H1 (cell line): ENCODE results near the gene RRP1. TPM values are rescaled to one million over a fixed set of nuclear protein-coding genes. Genes with fewer than 3 reads are reported as not detected.

Source experiments
- CTCF ChIA-PET: fragments of 300-600 bp; sonication (Branson Sonifier 250); formaldehyde crosslinking; loops from one replicate; lab custom pipeline; 2021; ENCODE audit not compliant: partially characterized antibody; lab: Charles Lee
- POLR2A ChIA-PET: fragments of 300-600 bp; sonication (Branson Sonifier 250); formaldehyde crosslinking; loops from one replicate; lab custom pipeline; 2021; ENCODE audit warnings: inconsistent platforms; ENCODE audit not compliant: partially characterized antibody; lab: Charles Lee
- DNase-seq, 2 experiments: peaks; one replicate each; pipeline versions ENCODE4 v3.0.0 to v3.0.0-alpha.2; 2010 to 2022; ENCODE audit warnings: low spot score in 2 of 2, low read depth in 1 of 2, mixed read lengths in 1 of 2
- FAIRE-seq: peaks from 2 replicates; lab custom pipeline; 2011; peaks lifted over from hg19 to GRCh38; lab: Jason Lieb, UNC
- H2AFZ ChIP-seq: 2 replicates; pipeline ENCODE4 v1.8.1; 2012; ENCODE audit warnings: low read length, inconsistent platforms
- H2AK5ac ChIP-seq: 2 replicates; pipeline ENCODE4 v1.6.1; 2013; ENCODE audit warnings: low read depth, low read length
- H2BK120ac ChIP-seq: replicated peaks from 2 replicates; pipeline ENCODE3; 2013; ENCODE audit warnings: low read depth, low read length, inconsistent platforms
- H2BK12ac ChIP-seq: 2 replicates; pipeline ENCODE4 v1.6.1; 2013; ENCODE audit warnings: low read depth, low read length
- H2BK15ac ChIP-seq: 2 replicates; pipeline ENCODE4 v1.6.1; 2013; ENCODE audit warnings: low read length
- H2BK20ac ChIP-seq: 2 replicates; pipeline ENCODE4 v1.6.1; 2013; ENCODE audit warnings: low read length
- H2BK5ac ChIP-seq: 2 replicates; pipeline ENCODE4 v1.6.1; 2013; ENCODE audit warnings: low read depth, low read length
- H3K14ac ChIP-seq: 2 replicates; pipeline ENCODE4 v1.6.1; 2013; ENCODE audit warnings: inconsistent platforms; ENCODE audit not compliant: insufficient read length
- H3K18ac ChIP-seq: 2 replicates; pipeline ENCODE4 v1.6.1; 2013; ENCODE audit warnings: low read length; ENCODE audit errors: extremely low read depth
- H3K23ac ChIP-seq: 2 replicates; pipeline ENCODE4 v1.6.1; 2013; ENCODE audit warnings: inconsistent platforms; ENCODE audit not compliant: insufficient read length
- H3K23me2 ChIP-seq: 2 replicates; pipeline ENCODE4 v1.6.1; 2013; ENCODE audit warnings: low read depth, low read length
- H3K27ac ChIP-seq: 2 replicates; pipeline ENCODE4 v1.6.1; 2011; ENCODE audit warnings: low read depth, low read length, inconsistent platforms
- H3K27me3 ChIP-seq, 4 experiments: replicated peaks in 1 of 4; 1 replicate in 1 of 4; 2 replicates in 3 of 4; pipeline versions ENCODE4 v1.6.1 to v1.8.1; 2011 to 2013; ENCODE audit warnings: low read length in 3 of 4, mild to moderate bottlenecking in 3 of 4, inconsistent platforms in 2 of 4, mixed read lengths in 2 of 4, moderate library complexity in 1 of 4; ENCODE audit not compliant: control insufficient read depth in 3 of 4, insufficient read depth in 3 of 4; ENCODE audit errors: extremely low read depth in 1 of 4
- H3K36me3 ChIP-seq, 4 experiments: 2 replicates each; pipeline versions ENCODE4 v1.6.1 to v1.8.1; 2011 to 2013; ENCODE audit warnings: mild to moderate bottlenecking in 4 of 4, low read length in 3 of 4, moderate library complexity in 2 of 4, control low read depth in 1 of 4, inconsistent platforms in 1 of 4; ENCODE audit not compliant: insufficient read depth in 4 of 4, control insufficient read depth in 2 of 4
- H3K4ac ChIP-seq: replicated peaks from 2 replicates; pipeline ENCODE3; 2013; ENCODE audit warnings: low read length, low read depth, mixed read lengths, inconsistent platforms; ENCODE audit not compliant: insufficient read length
- H3K4me1 ChIP-seq, 4 experiments: replicated peaks in 1 of 4; 1 replicate in 1 of 4; 2 replicates in 3 of 4; pipeline versions ENCODE4 v1.6.1 to v1.8.1; 2011 to 2013; ENCODE audit warnings: low read length in 3 of 4, inconsistent platforms in 2 of 4, mixed read lengths in 1 of 4; ENCODE audit not compliant: insufficient read depth in 4 of 4, control insufficient read depth in 3 of 4
- H3K4me2 ChIP-seq, 2 experiments: 2 replicates each; pipeline versions ENCODE4 v1.6.1 to v1.8.1; 2011 to 2013; ENCODE audit warnings: low read depth in 2 of 2, low read length in 2 of 2, control low read depth in 1 of 2, inconsistent platforms in 1 of 2, mild to moderate bottlenecking in 1 of 2; ENCODE audit not compliant: insufficient read depth in 1 of 2
- H3K4me3 ChIP-seq, 4 experiments: fragments of 200-600, 300-600 bp in 1 of 4; sonication (generic), shearing (Covaris generic), sonication (Bioruptor Twin) in 1 of 4; 2 replicates each; pipeline versions ENCODE4 v1.5.1 to v1.8.1; 2011 to 2016; ENCODE audit warnings: low read length in 4 of 4, low read depth in 3 of 4, control low read depth in 2 of 4, inconsistent platforms in 2 of 4, mild to moderate bottlenecking in 2 of 4, mixed read lengths in 1 of 4, moderate library complexity in 1 of 4; ENCODE audit not compliant: insufficient read depth in 2 of 4; ENCODE audit errors: extremely low read depth in 1 of 4
- H3K56ac ChIP-seq: replicated peaks from 2 replicates; pipeline ENCODE3; 2013; ENCODE audit warnings: low read depth, mild to moderate bottlenecking, mixed read lengths, low read length, inconsistent platforms; ENCODE audit not compliant: insufficient read length
- H3K79me1 ChIP-seq: 2 replicates; pipeline ENCODE4 v1.6.1; 2013; ENCODE audit warnings: low read depth, low read length, control low read depth
- H3K79me2 ChIP-seq, 2 experiments: 2 replicates each; pipeline versions ENCODE4 v1.6.1 to v1.8.1; 2012 to 2013; ENCODE audit warnings: low read length in 2 of 2, mild to moderate bottlenecking in 2 of 2, inconsistent platforms in 1 of 2; ENCODE audit not compliant: insufficient read depth in 2 of 2, control insufficient read depth in 1 of 2
- H3K9ac ChIP-seq, 4 experiments: replicated peaks in 1 of 4; 1 replicate in 1 of 4; 2 replicates in 3 of 4; pipeline versions ENCODE4 v1.6.1 to v1.8.1; 2011 to 2013; ENCODE audit warnings: low read depth in 3 of 4, low read length in 3 of 4, control low read depth in 2 of 4, mild to moderate bottlenecking in 2 of 4, moderate library complexity in 2 of 4, inconsistent platforms in 1 of 4; ENCODE audit errors: extremely low read depth in 1 of 4
- H3K9me3 ChIP-seq, 2 experiments: 2 replicates each; pipeline versions ENCODE4 v1.6.1 to v1.8.1; 2012 to 2013; ENCODE audit warnings: mild to moderate bottlenecking in 2 of 2, moderate library complexity in 2 of 2, control low read depth in 1 of 2, inconsistent platforms in 1 of 2, low read depth in 1 of 2, low read length in 1 of 2, mixed read lengths in 1 of 2; ENCODE audit not compliant: insufficient read depth in 2 of 2
- H4K20me1 ChIP-seq, 2 experiments: replicated peaks in 1 of 2; 2 replicates each; pipeline versions ENCODE3 to v1.8.1; 2011 to 2013; ENCODE audit warnings: inconsistent platforms in 2 of 2, low read length in 2 of 2, mild to moderate bottlenecking in 1 of 2; ENCODE audit not compliant: insufficient read depth in 2 of 2, control insufficient read depth in 1 of 2
- H4K5ac ChIP-seq: 2 replicates; pipeline ENCODE4 v1.6.1; 2013; ENCODE audit warnings: low read length, low read depth, mixed read lengths, inconsistent platforms; ENCODE audit not compliant: insufficient read length
- H4K8ac ChIP-seq: 2 replicates; pipeline ENCODE4 v1.8.0; 2013; ENCODE audit warnings: mild to moderate bottlenecking, moderate library complexity, low read length, inconsistent platforms; ENCODE audit not compliant: insufficient read depth; ENCODE audit errors: extremely low read depth
- H4K91ac ChIP-seq: replicated peaks from 2 replicates; pipeline ENCODE3; 2013; ENCODE audit warnings: low read length, mixed read lengths, inconsistent platforms; ENCODE audit not compliant: insufficient read length
- CBX8 ChIP-seq: fragments of 300-800, 300-1000 bp; sonication (generic); IDR thresholded peaks from 2 replicates; pipeline ENCODE4 v1.7.1; 2016; ENCODE audit warnings: low read depth, low read length, borderline replicate concordance
- CHD2 ChIP-seq: IDR thresholded peaks from 2 replicates; pipeline ENCODE4 v1.6.1; 2012; ENCODE audit warnings: low read length, improper control_type of control experiment
- YY1 ChIP-seq: IDR thresholded peaks from 2 replicates; pipeline ENCODE4 v1.6.1; 2011; ENCODE audit warnings: low read depth, mild to moderate bottlenecking, low read length
- WGBS, 2 experiments: shearing (Covaris generic) in 1 of 2; methylation state at CpG; one replicate each; pipeline versions ENCODE4 v1.1.6 to v1.1.7; 2013 to 2015; ENCODE audit warnings: low lambda C conversion rate in 2 of 2, mixed read lengths in 2 of 2, inconsistent platforms in 1 of 2, low coverage in 1 of 2, missing lambda C conversion rate in 1 of 2; ENCODE audit not compliant: insufficient replicate concordance in 2 of 2, insufficient coverage in 1 of 2, insufficient read length in 1 of 2; ENCODE audit errors: extremely low coverage in 1 of 2, missing lambda C conversion rate in 1 of 2; 5-methylcytosine and 5-hydroxymethylcytosine counted together
- polyA plus RNA-seq, 7 experiments: library from polyadenylated mRNA; depleted of rRNA in 3 of 7; stranded (reverse) in 5 of 7; unstranded in 2 of 7; fragments of >200 nt in 5 of 7; fragments of 200-250 nt in 2 of 7; gene quantifications; 1 replicate in 5 of 7; 2 replicates in 1 of 7; 4 replicates in 1 of 7; pipeline versions ENCODE4 v1.2.1 to v1.2.3, GENCODE V29; 2011 to 2013; ENCODE audit warnings: missing spikeins in 2 of 7, mixed read lengths in 2 of 7
- total RNA-seq: library from RNA; stranded (reverse); fragmentation: NEBNext Ultra II Directional; extraction: Animal tissue kit (Norgen Biotek cat#: 25700); gene quantifications from 2 replicates; pipeline ENCODE4 v1.2.1, GENCODE V29; 2021

RRP1 gene
- total and polyA plus RNA-seq, 2 of the 8 experiments (the other 6 are each of a cell fraction or from before 2014, with no cell fraction given), result 11.6 to 55.2 TPM

DNA sequence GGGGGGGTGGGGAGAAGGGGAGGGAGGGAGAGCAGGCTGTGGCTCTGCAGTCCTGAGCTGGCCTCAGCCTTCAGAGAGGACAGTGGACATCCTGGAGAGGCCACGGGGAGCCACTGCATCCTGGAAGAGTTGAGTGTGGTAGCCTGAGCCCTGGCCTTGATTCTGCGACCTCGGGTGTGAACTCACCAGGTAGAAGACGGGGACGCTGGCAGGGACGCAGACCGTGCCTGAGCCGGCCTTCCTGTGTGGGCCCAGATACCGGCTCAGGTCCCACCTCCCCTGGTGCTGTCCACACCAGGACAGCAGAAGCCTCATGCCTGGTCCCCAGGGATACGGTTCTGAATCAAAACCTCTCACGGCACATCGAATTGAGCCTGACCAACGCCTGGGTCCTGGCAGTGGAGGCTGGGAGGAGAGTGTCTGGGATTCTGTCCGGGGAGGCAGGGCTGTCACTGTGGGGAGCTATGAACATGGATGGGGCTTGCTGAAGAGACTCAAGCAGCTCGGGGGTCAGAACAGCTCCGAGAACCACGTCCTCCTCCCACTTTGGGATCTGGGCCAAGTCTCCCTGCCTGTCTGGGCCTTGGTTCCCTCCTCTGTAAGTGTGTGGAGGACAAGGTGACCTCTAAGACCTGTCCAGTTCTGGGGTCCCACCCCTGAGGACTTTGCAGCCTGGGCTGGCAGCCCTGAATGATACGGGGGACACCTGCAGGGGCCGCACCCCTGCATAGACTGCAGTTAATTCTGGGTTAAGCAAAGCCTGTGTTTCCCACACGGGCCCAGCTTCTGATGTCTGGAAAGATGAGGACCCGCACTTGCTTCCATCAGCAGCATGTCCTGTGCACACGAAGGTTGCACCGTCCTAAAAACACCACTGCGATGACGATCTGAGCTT, 30.4 kb downstream of the RRP1 start:
- H2BK20ac ChIP-seq, result no peak overlapping the region
- no peak overlapping the region for H2AK5ac ChIP-seq
- ChIA-PET POLR2A (interaction anchor here (0.6 to 1.6 kb wide), 3 partner anchors 9 to 42 kb away, joined by 3 to 5 read pairs (median 4); partner anchors contain the start of gene RRP1), CTCF (interaction anchor here (0.9 to 1.8 kb wide), 2 partner anchors 11 to 27 kb away, joined by 3 to 5 read pairs; no protein-coding TSS in a partner anchor)
- no peak overlapping the region for H2BK120ac ChIP-seq
- H2BK5ac ChIP-seq, result no peak overlapping the region
- H4K5ac ChIP-seq, result no peak overlapping the region
- FAIRE-seq, result no peak
- WGBS, 2 experiments, result 94% methylated on average over 24 of the region's 25 CpGs; no CpG with 5 or more reads in 1 of the 2 experiments
- no peak overlapping the region for H3K14ac ChIP-seq
- no peak overlapping the region for H2BK15ac ChIP-seq
- no peak overlapping the region for H2BK12ac ChIP-seq
- peaks cover 0 to 2% (median 2%) of the 10 kb centered on the region in 4 experiments; a peak in 6 of 7 replicates for H3K4me1 ChIP-seq
- no peak for TF ChIP-seq YY1
- TF ChIP-seq CHD2, result no peak
- no peak for TF ChIP-seq CBX8
- no peak overlapping the region for H3K4me2 ChIP-seq
- peaks cover 0 to 15% of the 10 kb centered on the region in 2 experiments; a peak in 1 of 4 replicates for H3K9me3 ChIP-seq
- H3K9ac ChIP-seq, result no peak overlapping the region
- H3K23ac ChIP-seq, result no peak overlapping the region
- H3K18ac ChIP-seq, result no peak overlapping the region
- no peak overlapping the region for H3K56ac ChIP-seq
- DNase-seq, result no peak
- no peaks in the 10 kb centered on the region for H3K79me1 ChIP-seq
- H4K20me1 ChIP-seq, result peaks cover 0 to 1% of the 10 kb centered on the region in 2 experiments
- H3K4me3 ChIP-seq, result no peak overlapping the region
- H3K36me3 ChIP-seq, result no peaks in the 10 kb centered on the region
- no peak overlapping the region for H3K4ac ChIP-seq
- peaks cover 2% of the 10 kb centered on the region; the same call in 1 of the 2 replicates for H3K23me2 ChIP-seq
- H3K27me3 ChIP-seq, result no peaks in the 10 kb centered on the region
- no peak overlapping the region for H4K91ac ChIP-seq
- H4K8ac ChIP-seq, result no peak overlapping the region
- no peaks in the 10 kb centered on the region for H3K79me2 ChIP-seq
- no peak overlapping the region for H3K27ac ChIP-seq
- no peak overlapping the region for H2AFZ ChIP-seq
